GM12878 (cell line): ENCODE results near the gene ELL. TPM values are rescaled to one million over a fixed set of nuclear protein-coding genes. Genes with fewer than 3 reads are reported as not detected.
A peak's percentile ranks its signal among the peaks of the same experiment; 100 is the strongest.

Experiments used
- ATAC-seq: fragments of 200-7000 bp; cut with Tn5 transposase; 3 replicates; pipeline ENCODE4 v1.9.1; 2020; ENCODE audit warnings: mild to moderate bottlenecking, moderate library complexity
- BruUV-seq: library from RNA; stranded (reverse); fragments of 400-500 nt; replicated peaks from 2 replicates; lab custom pipeline; 2021; lab: Mats Ljungman, UMichigan
- CTCF ChIA-PET: fragments of 300-600 bp; sonication (Branson Sonifier 250); formaldehyde crosslinking; extraction: SDS; loops from one replicate; lab custom pipeline; 2021; ENCODE audit warnings: inconsistent platforms; lab: Yijun Ruan, JAX
- POLR2A ChIA-PET: fragments of 350-600 bp; formaldehyde crosslinking; extraction: SDS; loops from one replicate; lab custom pipeline; 2021; ENCODE audit warnings: inconsistent platforms; lab: Charles Lee
- RAD21 ChIA-PET: fragments of 300-600 bp; sonication (Branson Sonifier 250); formaldehyde crosslinking; loops from one replicate; lab custom pipeline; 2023; ENCODE audit warnings: antibody characterized with exemption; ENCODE audit not compliant: unreplicated experiment; lab: Charles Lee
- SMC1A ChIA-PET: fragments of 300-600 bp; sonication (Branson Sonifier 250); formaldehyde crosslinking; loops from one replicate; lab custom pipeline; 2023; ENCODE audit not compliant: unreplicated experiment, uncharacterized antibody; lab: Charles Lee
- DNase-seq: peaks from one replicate; pipeline ENCODE4 v3.0.0-alpha.2; 2011; ENCODE audit warnings: low read depth, low spot score
- FAIRE-seq: peaks from 3 replicates; lab custom pipeline; 2011; peaks lifted over from hg19 to GRCh38; lab: Jason Lieb, UNC
- H2AFZ ChIP-seq: 2 replicates; pipeline ENCODE4 v1.6.0; 2011; ENCODE audit warnings: low read depth, low read length, control low read depth; ENCODE audit not compliant: control insufficient read depth
- H3K27ac ChIP-seq: 2 replicates; pipeline ENCODE4 v1.5.1; 2011; ENCODE audit warnings: control low read depth; ENCODE audit not compliant: control insufficient read depth, insufficient read depth
- H3K27me3 ChIP-seq, 2 experiments: replicated peaks in 1 of 2; 2 replicates each; pipeline versions ENCODE4 v1.6.0 to v1.6.1; 2011; ENCODE audit warnings: low read length in 1 of 2; ENCODE audit not compliant: control insufficient read depth in 2 of 2, insufficient read depth in 2 of 2
- H3K36me3 ChIP-seq, 2 experiments: 2 replicates each; pipeline ENCODE4 v1.5.1; 2011; ENCODE audit warnings: low read length in 1 of 2; ENCODE audit not compliant: control insufficient read depth in 2 of 2, insufficient read depth in 2 of 2
- H3K4me1 ChIP-seq: 2 replicates; pipeline ENCODE4 v1.6.1; 2011; ENCODE audit warnings: mild to moderate bottlenecking, low read length, moderate library complexity, mixed read lengths; ENCODE audit not compliant: control insufficient read depth, insufficient read depth
- H3K4me2 ChIP-seq: 2 replicates; pipeline ENCODE4 v1.6.0; 2011; ENCODE audit warnings: control low read depth; ENCODE audit not compliant: control insufficient read depth, insufficient read depth
- H3K4me3 ChIP-seq: fragments of 200-600 bp; sonication (generic); 2 replicates; pipeline ENCODE4 v1.5.1; 2016
- H3K79me2 ChIP-seq: 2 replicates; pipeline ENCODE4 v1.6.0; 2011; ENCODE audit warnings: low read length; ENCODE audit not compliant: control insufficient read depth, insufficient read depth
- H3K9ac ChIP-seq: 2 replicates; pipeline ENCODE4 v1.8.0; 2011; ENCODE audit warnings: low read length, control low read depth, mixed read lengths; ENCODE audit not compliant: control insufficient read depth, insufficient read depth
- H3K9me3 ChIP-seq: replicated peaks from 3 replicates; pipeline ENCODE4 v1.5.1; 2011; ENCODE audit warnings: mild to moderate bottlenecking, low read length; ENCODE audit not compliant: control insufficient read depth, insufficient read depth
- H4K20me1 ChIP-seq: 2 replicates; pipeline ENCODE4 v1.6.0; 2011; ENCODE audit not compliant: control insufficient read depth, insufficient read depth
- ATF7 ChIP-seq: fragments of 450-650 bp; IDR thresholded peaks from 2 replicates; pipeline ENCODE4 v1.6.1; 2016; ENCODE audit warnings: low read depth, mild to moderate bottlenecking
- FOXK2 ChIP-seq: fragments of 450-650 bp; IDR thresholded peaks from 2 replicates; pipeline ENCODE4 v1.6.1; 2017; ENCODE audit warnings: mild to moderate bottlenecking, moderate library complexity
- JUND ChIP-seq: IDR thresholded peaks from 2 replicates; pipeline ENCODE4 v1.6.1; 2012; ENCODE audit warnings: low read depth, mild to moderate bottlenecking, low read length, improper control_type of control experiment, moderate library complexity
- SKIL ChIP-seq: fragments of 450-650 bp; IDR thresholded peaks from 2 replicates; pipeline ENCODE4 v1.6.1; 2017; ENCODE audit warnings: mild to moderate bottlenecking, low read depth, inconsistent platforms; ENCODE audit not compliant: poor library complexity, severe bottlenecking
- SPI1 ChIP-seq: IDR thresholded peaks from 2 replicates; pipeline ENCODE4 v1.6.1; 2011; ENCODE audit warnings: low read depth, mild to moderate bottlenecking, low read length, moderate library complexity, borderline replicate concordance; ENCODE audit not compliant: insufficient read depth
- ZBTB40 ChIP-seq: fragments of 450-650 bp; IDR thresholded peaks from 2 replicates; pipeline ENCODE4 v1.6.1; 2016; ENCODE audit warnings: mild to moderate bottlenecking, moderate library complexity, borderline replicate concordance
- ZSCAN29 ChIP-seq: fragments of 450-650 bp; IDR thresholded peaks from 2 replicates; pipeline ENCODE4 v1.6.1; 2017; ENCODE audit warnings: mild to moderate bottlenecking, moderate library complexity
- WGBS: methylation state at CpG from one replicate; pipeline ENCODE4 v1.1.6; 2016; ENCODE audit warnings: low lambda C conversion rate; ENCODE audit not compliant: insufficient replicate concordance, insufficient coverage; ENCODE audit errors: missing lambda C conversion rate; 5-methylcytosine and 5-hydroxymethylcytosine counted together
- in situ Hi-C: fragments of 300-500 bp; cut with MboI; formaldehyde crosslinking; loops from 9 replicates; pipeline ENCODE4 v1.14.3; 2018; ENCODE audit warnings: mixed read lengths
- intact Hi-C: fragments of 100-400 bp; cut with micrococcal nuclease; formaldehyde crosslinking; loops from one replicate; pipeline ENCODE4 v1.14.2; 2022; ENCODE audit not compliant: unreplicated experiment
- polyA plus RNA-seq, 11 experiments: library from polyadenylated mRNA; depleted of rRNA in 4 of 11; unstranded in 6 of 11; stranded (reverse) in 5 of 11; fragments of >200 nt; fragmentation: Nextera tagmentation in 4 of 11; fragmentation: Illumina TruSeq in 1 of 11; extraction: Ambion mirVana in 4 of 11; extraction: Trizol in 1 of 11; gene quantifications; 1 replicate in 1 of 11; 2 replicates in 10 of 11; pipeline versions ENCODE4 v1.2.1 to v1.2.3, GENCODE V29; 2011 to 2016; ENCODE audit warnings: inconsistent platforms in 2 of 11, missing spikeins in 2 of 11, low read depth in 1 of 11
- total RNA-seq, 4 experiments: library from RNA; depleted of rRNA in 3 of 4; stranded (reverse); fragments of >200 nt in 3 of 4; fragmentation: Illumina TruSeq in 1 of 4; extraction: Trizol in 1 of 4; gene quantifications; 2 replicates each; pipeline versions ENCODE4 v1.2.1 to v1.2.3, GENCODE V29; 2013 to 2021
- TF ChIP-seq, protein P1 (sequence below): fragments of 450-650 bp; IDR thresholded peaks from 2 replicates; pipeline ENCODE4 v1.6.1; 2017; ENCODE audit warnings: mild to moderate bottlenecking, moderate library complexity
- TF ChIP-seq, protein P2 (sequence below): fragments of 150-350 bp; IDR thresholded peaks from 2 replicates; pipeline ENCODE4 v1.6.1; 2016; ENCODE audit warnings: low read depth, low read length

Gene ELL
- total and polyA plus RNA-seq, 10 of the 15 experiments (the other 5 are each of a cell fraction or from before 2014, with no cell fraction given), result 0.91 to 25.0 (median 9.1) TPM

GRCh38 chr19:18392926-18393325 is 128.9 kb downstream of the ELL start:
- ChIA-PET SMC1A (interaction anchor here (0.6 to 2.2 kb wide), 4 partner anchors 9 to 207 kb away, joined by 3 to 6 read pairs (median 3); no protein-coding TSS in a partner anchor), RAD21 (interaction anchor here (0.8 kb wide), 1 partner anchor 44 kb away, joined by 3 read pairs; no protein-coding TSS in a partner anchor), POLR2A (interaction anchor here (1.0 to 2.0 kb wide), 2 partner anchors 25 to 57 kb away, joined by 3 to 9 read pairs; no protein-coding TSS in a partner anchor), CTCF (interaction anchor here (1.2 to 9.4 kb wide), 5 partner anchors 7 to 280 kb away, joined by 3 to 144 read pairs (median 49); partner anchors contain the start of gene LRRC25)
- no peak for ATAC-seq
- peak overlapping the region; percentile 26; the same call in 1 of the 2 replicates for H3K4me2 ChIP-seq
- H3K27ac ChIP-seq, result no peak overlapping the region
- H2AFZ ChIP-seq, result no peak overlapping the region
- H3K27me3 ChIP-seq, result no peaks in the 10 kb centered on the region; a peak in 1 of 4 replicates
- 23% methylated on average over 5 of the region's 5 CpGs for WGBS
- H3K36me3 ChIP-seq, result no peaks in the 10 kb centered on the region
- no TSS peak for BruUV-seq
- H3K4me3 ChIP-seq, result no peak overlapping the region
- no peak for FAIRE-seq
- H3K9me3 ChIP-seq, result no peaks in the 10 kb centered on the region; the same call in 2 of the 3 replicates
- peaks cover 32% of the 10 kb centered on the region for H3K4me1 ChIP-seq
- H3K9ac ChIP-seq, result no peak overlapping the region
- DNase-seq, result no peak
- no peaks in the 10 kb centered on the region for H4K20me1 ChIP-seq
- in situ Hi-C loops, result no loop called here
- intact Hi-C loops, result no loop called here
- H3K79me2 ChIP-seq, result no peaks in the 10 kb centered on the region
- TF ChIP-seq ZSCAN29, result no peak
- TF ChIP-seq, protein P1, sequence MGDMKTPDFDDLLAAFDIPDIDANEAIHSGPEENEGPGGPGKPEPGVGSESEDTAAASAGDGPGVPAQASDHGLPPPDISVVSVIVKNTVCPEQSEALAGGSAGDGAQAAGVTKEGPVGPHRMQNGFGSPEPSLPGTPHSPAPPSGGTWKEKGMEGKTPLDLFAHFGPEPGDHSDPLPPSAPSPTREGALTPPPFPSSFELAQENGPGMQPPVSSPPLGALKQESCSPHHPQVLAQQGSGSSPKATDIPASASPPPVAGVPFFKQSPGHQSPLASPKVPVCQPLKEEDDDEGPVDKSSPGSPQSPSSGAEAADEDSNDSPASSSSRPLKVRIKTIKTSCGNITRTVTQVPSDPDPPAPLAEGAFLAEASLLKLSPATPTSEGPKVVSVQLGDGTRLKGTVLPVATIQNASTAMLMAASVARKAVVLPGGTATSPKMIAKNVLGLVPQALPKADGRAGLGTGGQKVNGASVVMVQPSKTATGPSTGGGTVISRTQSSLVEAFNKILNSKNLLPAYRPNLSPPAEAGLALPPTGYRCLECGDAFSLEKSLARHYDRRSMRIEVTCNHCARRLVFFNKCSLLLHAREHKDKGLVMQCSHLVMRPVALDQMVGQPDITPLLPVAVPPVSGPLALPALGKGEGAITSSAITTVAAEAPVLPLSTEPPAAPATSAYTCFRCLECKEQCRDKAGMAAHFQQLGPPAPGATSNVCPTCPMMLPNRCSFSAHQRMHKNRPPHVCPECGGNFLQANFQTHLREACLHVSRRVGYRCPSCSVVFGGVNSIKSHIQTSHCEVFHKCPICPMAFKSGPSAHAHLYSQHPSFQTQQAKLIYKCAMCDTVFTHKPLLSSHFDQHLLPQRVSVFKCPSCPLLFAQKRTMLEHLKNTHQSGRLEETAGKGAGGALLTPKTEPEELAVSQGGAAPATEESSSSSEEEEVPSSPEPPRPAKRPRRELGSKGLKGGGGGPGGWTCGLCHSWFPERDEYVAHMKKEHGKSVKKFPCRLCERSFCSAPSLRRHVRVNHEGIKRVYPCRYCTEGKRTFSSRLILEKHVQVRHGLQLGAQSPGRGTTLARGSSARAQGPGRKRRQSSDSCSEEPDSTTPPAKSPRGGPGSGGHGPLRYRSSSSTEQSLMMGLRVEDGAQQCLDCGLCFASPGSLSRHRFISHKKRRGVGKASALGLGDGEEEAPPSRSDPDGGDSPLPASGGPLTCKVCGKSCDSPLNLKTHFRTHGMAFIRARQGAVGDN, result no peak
- TF ChIP-seq, protein P2, sequence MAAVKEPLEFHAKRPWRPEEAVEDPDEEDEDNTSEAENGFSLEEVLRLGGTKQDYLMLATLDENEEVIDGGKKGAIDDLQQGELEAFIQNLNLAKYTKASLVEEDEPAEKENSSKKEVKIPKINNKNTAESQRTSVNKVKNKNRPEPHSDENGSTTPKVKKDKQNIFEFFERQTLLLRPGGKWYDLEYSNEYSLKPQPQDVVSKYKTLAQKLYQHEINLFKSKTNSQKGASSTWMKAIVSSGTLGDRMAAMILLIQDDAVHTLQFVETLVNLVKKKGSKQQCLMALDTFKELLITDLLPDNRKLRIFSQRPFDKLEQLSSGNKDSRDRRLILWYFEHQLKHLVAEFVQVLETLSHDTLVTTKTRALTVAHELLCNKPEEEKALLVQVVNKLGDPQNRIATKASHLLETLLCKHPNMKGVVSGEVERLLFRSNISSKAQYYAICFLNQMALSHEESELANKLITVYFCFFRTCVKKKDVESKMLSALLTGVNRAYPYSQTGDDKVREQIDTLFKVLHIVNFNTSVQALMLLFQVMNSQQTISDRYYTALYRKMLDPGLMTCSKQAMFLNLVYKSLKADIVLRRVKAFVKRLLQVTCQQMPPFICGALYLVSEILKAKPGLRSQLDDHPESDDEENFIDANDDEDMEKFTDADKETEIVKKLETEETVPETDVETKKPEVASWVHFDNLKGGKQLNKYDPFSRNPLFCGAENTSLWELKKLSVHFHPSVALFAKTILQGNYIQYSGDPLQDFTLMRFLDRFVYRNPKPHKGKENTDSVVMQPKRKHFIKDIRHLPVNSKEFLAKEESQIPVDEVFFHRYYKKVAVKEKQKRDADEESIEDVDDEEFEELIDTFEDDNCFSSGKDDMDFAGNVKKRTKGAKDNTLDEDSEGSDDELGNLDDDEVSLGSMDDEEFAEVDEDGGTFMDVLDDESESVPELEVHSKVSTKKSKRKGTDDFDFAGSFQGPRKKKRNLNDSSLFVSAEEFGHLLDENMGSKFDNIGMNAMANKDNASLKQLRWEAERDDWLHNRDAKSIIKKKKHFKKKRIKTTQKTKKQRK, result no peak
- no peak for TF ChIP-seq ATF7
- TF ChIP-seq SKIL, result no peak
- no peak for TF ChIP-seq SPI1
- TF ChIP-seq ZBTB40, result no peak
- TF ChIP-seq FOXK2, result no peak
- TF ChIP-seq JUND, result no peak
